HG03025 (cell line): Measurements from ENCODE around the gene RASA4B.
A peak's percentile ranks its signal among the peaks of the same experiment; 100 is the strongest.
"Not testable (repeated sequence)": the region's sequence is repeated elsewhere in the genome, so short reads cannot be mapped to it uniquely, and the experiment has no call there.

ENCODE experiments used
- ATAC-seq: cut with Tn5 transposase; IDR thresholded peaks from one replicate; pipeline ENCODE4 v1.9.1; 2021; ENCODE audit warnings: mild to moderate bottlenecking, moderate library complexity; ENCODE audit not compliant: unreplicated experiment, low FRiP score

Gene RASA4B

DNA sequence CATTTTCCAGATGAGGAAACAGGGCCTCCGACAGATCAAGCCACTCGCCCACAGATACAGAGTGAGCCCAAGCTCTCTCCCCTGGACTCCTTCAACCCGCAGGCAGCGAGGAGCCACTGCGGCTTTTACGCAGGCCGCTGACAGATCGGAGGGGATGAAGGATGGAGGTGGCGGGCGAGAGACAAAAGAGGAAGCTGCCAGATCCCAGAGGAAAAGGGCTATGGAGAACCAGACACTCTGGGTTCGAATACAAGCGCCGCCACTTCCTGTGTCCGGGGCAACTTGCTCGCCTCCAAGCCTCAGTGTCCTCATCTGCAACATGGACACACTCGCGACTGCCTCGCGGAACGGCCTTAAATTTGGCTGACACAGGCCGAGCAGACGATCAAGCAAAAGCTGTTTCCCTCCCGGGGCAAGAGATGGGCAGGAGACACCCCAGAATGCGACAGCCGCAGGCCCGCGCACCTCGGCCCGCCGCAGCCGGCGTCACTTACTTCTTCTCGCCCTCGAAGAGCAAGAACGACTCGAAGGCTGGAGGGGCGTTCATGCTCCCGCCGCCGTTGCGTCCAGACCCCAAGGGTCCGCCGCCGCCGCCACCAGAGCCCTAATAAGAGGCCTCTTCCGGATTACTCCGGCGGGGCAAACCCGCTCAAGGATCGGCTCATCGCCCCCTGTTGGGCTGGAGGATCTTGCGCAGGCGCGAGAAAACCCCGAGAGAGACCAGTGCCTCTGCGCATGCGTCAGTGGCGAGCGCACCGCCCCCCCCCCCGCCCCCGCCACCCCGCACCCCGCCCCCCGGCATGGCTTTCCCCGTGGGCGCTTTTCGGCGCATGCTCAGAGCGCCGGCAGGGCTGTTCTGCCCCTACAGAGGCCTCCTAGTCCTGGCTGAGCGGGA lies 39.0 kb downstream of the RASA4B start, which contains the start of gene POLR2J:
Gene POLR2J, minus strand, starts transcription at position 609 of the 895 bp plus-strand sequence. Its CDS starts 62 bp downstream, at position 547.
- ATAC-seq = peak; percentile 86

DNA sequence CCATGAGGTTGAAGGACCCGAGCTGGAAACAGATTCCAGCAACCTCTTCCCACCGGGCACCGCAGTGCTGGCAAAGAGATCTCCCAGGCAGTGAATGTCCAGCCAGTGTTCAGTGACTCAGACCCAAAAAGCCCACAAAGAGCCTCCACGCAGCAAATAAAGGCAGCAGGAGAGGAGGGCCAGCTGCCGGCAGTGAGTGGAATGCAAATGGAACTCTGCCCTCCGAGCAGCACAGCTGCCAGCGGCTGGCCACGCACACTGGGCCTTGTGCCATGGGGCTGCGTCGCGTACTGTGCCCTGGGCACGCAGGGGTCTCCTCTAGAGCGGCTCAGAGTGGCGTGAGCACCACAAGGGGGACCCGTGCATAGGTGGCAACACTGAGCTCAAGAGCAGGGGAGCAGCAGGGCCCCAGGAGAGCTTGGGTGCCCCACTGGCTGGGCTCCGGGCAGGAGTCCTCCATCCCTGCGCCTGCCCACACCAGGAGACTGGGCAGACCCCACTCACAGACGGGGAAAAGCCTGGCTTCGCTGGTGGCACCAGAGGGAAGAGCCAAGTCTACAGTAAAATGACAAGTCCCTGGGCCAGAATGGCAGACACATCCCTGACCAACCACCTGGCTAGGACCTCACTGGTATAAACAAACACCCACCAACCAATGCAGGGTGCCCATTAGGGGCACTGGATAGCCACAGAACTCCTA lies 42.7 kb downstream of the RASA4B start:
- ATAC-seq = not testable (repeated sequence)

DNA sequence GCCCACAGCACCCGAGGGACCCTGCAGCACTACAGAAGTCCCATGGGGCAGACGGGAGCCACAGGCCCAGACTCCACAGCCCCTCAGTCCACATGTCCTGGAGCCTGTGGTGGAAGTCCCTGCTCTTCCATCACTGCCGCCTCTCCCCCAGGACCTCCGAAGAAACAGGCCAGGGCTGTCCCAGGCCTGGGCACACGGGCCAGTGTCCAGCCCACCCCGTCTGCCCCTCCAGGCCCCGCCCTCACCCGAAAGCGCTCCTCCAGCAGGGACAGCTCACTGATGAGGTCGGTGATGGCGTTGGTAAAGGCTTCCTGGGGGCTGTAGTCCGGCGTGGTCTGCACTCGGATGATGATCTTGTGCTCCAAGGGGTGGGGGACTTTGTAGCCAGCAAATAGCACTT lies 43.5 kb downstream of the RASA4B start:
- ATAC-seq = not testable (repeated sequence)

DNA sequence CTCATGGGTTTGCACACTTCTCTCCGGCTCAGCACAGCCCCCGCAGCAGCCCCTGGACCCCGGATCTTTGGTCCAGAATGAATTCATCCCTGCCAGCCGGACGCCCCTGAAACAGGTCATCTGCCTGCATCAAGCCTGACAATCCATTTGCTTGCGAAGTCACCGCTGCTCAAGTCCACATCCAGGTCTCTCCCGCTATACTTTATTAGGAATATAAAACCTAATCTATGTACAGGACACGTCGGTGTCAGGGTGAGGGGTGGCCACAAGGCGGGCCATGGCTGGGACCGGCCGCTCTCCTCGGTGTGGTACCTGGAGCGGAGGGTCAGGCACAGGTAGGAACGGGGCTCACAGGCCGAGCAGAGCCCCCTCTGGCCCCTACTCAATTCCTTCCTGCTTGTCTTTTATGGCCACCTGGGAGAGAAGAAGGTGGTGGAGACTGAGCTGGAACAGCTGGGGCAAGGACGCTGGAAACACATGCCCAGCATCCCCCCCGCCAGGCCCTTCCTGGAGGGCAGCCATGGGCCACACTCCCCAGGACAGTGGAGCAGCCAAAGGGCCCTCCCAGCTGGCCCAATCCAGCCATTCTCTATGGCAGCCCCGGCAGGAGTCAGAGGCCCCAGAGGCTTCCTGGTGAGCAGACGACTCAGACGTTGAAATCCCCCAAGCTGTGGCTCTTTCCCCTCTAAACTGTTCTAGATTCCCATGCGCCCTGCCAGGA lies 44.1 kb downstream of the RASA4B start:
- no peak for ATAC-seq

DNA sequence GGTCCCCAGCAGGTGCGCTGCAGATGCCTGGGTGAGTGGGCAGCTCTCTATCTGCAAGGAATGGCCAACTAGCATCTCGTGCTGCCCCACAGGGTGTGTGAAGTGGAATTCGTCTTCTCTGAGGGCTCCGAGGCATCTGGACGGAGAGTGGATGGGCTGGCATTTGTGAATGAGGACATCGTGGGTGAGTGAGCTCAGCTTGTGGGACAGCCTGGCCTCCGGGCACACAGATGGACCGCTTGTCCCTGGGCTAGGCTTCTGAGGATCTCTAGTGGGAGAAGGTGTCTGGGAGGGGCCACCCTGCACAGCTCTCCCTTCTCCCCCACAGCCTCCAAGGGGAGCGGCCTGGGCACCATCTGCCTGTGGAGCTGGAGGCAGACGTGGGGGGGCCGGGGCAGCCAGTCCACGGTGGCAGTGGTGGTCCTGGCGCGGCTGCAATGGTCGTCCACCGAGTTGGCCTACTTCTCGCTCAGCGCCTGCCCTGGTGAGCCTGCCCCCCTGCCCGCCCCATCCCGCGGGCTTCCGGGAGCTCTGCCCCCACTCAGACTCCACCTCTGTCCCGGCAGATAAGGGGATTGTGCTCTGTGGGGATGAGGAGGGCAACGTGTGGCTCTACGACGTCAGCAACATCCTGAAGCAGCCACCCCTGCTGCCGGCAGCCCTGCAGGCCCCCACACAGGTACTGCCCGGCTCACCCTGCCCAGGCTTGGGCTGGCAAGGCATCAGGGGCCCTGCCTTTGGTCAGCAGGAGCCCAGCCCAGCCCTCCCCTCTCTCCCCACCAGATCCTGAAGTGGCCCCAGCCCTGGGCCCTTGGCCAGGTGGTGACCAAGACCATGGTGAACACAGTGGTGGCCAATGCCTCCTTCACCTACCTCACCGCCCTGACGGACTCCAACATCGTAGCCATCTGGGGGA lies 45.2 kb downstream of the RASA4B start:
- ATAC-seq = no peak

DNA sequence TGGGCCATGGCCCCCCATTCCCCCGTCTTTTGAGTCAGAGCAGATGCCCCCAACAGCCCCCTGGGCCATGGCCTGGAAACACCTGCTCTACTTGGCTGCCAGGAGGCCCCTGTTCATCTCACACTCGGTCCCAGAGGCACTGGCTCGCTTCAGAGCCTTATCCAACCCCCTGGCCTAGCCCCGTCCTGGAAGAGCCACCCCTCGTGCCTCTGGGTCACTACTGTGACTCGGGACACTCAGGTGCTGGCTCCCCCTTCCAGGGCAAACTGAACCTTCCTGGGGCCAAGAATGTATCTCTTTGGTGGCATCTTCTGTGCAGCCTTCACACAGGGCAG lies 45.8 kb downstream of the RASA4B start:
- ATAC-seq = no peak

DNA sequence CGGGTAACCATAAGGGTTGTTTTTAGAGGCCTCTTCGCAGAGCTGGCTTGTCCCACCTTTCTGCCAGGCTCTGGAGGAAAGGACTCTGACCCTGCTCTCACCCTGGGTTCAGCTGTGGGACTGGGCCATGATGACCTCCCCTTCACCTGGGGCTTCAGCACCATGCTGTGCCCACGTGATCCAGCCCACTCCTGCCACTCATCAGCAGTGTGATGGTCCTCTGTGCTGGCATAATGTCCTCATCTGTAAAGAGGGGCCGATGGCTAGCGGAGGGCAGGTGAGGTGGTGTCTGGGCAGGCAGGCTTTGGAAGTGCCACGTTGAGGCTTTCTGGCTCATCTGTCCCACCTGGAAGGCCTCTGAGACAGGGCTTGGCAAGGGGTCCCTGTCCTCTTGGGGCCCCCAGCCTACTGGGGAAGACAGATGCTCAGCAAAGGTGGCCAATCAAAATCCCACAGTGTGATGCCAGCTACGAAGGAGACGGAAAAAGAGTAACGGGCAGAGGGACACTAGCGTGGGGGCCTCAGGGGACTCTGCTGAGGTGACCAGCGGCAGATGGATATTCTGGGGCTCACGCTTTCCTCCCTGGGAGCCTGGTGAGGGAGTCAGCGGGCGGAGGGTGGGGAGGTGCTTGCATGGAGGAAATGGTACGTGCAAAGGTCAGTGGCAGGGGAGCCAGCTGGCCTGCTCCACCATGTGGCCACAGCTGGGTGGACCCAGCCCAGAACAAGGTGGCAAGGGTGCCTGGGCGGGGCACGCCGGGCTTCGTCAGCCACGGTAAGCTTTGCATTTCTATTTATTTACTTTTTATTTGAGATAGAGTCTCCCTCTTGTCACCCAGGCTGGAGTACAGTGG lies 47.4 kb downstream of the RASA4B start:
- no peak for ATAC-seq

DNA sequence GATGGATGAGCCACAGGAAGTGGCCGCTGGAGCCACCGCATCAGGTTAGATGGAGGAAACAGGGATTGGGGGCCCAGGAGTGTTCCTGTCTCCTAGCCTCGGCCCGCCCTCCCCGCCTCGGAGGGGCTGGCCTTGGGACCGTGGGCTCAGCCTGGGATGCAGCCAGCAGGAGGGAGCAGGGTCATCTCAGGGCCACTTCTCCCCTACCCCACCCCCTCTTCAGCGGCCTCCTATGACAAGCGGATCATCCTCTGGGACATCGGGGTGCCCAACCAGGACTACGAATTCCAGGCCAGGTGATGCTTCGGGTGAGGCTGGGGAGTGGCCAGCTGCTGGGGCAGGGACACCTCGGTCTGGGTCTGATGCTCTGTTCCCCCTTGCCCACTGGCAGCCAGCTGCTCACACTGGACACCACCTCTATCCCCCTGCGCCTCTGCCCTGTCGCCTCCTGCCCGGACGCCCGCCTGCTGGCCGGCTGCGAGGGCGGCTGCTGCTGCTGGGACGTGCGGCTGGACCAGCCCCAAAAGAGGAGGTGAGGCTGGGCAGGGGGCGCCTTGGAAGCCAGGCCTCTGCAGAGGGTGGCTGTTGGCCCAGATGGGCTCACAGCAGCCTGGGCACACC lies 48.1 kb downstream of the RASA4B start:
- ATAC-seq = no peak

DNA sequence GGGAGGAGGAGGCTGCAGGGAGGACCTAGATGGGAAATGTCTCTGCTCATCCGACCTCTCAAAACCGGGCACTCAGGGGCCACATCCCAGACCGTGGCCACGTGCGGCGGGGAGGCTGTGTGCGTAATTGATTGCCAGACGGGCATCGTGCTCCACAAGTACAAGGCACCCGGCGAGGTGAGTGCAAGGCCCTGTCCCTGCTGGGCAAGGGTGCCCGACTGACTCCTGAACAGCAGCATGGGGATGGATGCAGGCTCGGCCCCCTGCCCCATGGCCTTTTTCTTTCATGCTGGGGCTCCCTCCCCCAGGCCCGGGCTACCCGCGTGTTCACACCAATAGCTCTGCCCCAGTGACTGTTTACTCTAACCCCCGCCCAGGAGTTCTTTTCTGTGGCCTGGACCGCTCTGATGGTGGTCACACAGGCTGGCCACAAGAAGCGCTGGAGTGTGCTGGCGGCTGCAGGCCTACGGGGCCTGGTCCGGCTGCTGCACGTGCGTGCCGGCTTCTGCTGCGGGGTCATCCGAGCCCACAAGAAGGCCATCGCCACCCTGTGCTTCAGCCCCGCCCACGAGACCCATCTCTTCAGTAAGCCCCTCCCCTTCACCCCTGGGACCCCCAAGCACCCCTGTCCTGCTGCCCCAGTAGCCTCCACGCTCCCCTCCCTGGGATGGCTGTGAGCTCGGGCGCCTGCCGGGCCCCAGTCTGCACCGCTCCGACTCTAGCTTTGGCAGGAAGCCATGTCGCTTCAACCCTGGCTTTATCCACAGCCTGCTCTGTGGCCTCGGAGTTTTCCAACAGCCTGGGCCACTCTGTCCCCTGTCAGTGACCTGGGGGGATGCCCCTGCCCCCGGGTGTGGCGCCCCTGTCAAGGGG lies 48.9 kb downstream of the RASA4B start:
- ATAC-seq = no peak

DNA sequence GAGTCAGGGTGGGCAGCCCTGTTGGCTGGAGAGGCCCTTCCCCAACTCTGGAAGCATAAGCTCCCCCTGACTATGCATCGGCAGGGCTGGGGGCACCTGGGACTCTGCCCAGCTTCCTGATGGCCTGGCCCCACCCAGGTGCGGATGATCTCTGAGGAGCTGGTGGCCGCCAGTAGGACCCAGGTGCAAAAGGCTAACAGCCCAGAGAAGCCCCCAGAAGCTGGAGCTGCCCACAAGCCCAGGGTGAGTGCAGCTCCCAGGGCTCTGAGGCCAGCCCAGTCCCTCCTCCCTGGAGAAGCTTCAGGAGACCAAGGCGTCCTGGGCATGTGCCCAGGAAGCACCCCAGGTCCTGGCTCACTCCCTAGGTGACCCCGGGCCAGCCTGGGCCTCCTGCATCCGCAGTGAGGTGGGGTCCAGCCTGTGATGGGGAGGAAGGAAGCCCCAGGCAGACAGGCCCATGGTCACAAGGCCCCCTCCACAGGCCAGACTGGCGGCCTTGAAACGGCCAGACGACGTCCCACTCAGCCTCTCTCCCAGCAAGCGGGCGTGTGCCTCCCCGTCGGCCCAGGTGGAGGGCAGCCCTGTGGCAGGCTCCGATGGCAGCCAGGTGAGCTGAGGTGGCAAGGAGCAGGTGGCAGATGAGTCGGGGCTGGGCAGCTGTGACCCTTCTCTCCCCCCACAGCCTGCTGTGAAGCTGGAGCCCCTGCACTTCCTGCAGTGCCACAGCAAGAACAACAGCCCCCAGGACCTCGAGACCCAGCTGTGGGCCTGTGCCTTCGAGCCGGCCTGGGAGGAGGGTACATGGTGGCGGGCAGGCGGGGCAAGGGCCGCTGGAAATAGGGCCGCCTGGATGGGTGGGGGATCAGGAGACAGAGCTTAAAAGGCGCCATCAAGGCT lies 49.7 kb downstream of the RASA4B start:
- no peak for ATAC-seq

DNA sequence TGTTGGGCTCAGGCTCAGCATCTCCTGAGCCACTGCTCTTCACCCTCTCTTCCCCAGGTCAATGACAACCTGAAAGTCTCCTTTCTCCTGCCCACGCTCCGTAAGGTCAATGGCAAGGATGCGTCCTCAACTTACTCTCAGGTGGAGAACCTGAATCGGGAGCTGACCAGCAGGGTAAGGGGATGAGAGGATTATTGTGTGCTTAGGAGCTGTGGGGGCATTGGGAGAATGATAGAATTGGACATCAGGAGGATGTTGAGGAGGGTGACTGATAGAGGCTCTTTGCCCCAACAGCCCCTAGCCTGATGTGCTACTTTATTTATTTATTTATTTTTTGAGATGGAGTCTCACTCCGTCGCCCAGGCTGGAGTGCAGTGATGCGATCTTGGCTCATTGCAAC lies 51.5 kb downstream of the RASA4B start:
- no peak for ATAC-seq

DNA sequence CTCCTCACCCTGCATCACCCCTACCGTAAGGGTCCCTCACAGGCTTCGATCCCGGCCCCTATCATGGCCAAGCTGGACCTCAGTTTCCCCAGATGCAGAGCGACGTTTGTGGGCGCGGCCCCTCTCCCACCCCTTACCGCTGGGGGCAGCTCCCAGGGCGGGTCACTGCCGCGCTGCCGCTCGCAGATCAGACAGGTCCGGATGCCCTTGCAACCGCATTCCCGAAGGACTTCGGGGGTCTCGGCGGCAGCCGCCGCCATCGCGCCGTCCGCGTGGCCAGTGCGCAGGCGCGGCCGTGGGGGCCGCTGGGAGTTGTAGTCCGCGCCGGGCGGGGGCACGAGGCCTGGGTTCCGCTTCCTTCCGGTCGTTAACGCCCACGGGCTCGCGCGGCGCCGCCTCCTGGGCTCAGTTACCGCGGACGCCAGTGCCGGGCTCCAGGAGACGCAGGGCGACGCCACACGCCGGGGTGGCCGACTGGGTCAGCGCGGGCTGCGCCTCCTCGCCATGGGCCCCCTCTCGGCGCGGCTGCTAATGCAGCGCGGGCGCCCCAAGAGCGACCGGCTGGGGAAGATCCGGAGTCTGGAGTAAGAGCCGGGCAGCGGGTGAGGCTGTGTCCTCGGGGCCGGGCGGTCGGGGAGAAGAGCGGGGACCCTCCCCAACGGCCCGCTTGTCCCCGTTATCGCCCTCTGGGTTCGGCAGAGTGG lies 52.8 kb downstream of the RASA4B start, which contains the start of the genes ALKBH4 and LRWD1:
Gene ALKBH4, minus strand, starts transcription at position 287 of the 704 bp plus-strand sequence. Its CDS starts 27 bp downstream, at position 260.
Gene LRWD1, plus strand, starts transcription at position 408 of the 704 bp plus-strand sequence. Its CDS starts 97 bp downstream, at position 505.
- peak; percentile 65 for ATAC-seq

DNA sequence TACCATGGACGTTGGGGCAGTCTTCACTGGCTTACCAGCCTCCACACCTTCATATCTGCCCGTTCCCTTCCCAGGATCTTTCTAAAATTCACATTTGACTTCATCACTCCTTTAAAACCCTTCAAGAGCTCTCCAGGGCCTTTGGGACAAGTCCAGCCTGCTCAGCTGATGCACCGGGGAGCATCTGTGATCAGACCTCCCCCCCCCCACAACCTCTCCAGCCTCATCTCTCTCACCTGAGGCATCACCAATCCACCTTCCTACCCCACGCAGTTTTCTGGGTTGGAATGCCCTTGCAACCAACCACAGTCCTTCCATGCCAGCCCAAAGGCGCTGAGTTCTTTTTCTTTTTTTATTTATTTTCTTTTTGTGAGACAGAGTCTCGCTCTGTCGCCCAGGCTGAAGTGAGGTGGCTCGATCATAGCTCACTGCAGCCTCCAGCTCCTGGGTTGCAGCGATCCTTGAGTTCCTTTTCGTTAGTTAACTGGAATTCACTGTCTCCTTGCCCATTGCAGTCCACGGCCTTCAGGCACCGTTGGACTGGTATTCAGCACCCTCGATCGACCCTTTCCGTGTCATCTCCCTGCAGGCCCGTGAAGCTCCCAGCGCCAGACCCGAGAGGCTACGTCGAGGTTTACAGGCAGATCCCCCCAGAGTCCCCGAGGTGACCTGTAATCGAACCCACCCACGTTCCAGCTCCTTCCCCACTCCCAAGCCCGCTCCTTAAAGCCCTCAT lies 53.6 kb downstream of the RASA4B start:
- ATAC-seq = peak; percentile 1

DNA sequence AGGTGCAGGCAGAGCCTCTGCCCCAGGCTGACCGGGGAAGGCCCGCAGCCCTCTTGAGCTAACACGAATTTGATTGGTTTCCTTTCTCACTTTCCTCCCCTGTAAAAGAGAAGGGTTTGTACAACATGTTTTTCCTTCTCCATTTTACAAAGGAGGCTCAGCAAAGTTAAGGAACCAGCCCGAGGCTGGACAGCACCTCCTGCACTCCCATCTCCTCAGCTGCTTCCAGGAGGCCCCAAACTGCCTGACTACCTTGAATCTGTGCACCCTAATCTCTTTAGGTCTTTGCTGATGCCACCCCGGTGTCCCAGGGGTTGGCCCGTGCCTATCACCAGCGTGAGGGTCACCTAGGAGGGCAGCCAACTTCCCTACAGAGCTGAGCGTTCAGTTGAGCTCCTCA lies 57.1 kb downstream of the RASA4B start:
- ATAC-seq = no peak

DNA sequence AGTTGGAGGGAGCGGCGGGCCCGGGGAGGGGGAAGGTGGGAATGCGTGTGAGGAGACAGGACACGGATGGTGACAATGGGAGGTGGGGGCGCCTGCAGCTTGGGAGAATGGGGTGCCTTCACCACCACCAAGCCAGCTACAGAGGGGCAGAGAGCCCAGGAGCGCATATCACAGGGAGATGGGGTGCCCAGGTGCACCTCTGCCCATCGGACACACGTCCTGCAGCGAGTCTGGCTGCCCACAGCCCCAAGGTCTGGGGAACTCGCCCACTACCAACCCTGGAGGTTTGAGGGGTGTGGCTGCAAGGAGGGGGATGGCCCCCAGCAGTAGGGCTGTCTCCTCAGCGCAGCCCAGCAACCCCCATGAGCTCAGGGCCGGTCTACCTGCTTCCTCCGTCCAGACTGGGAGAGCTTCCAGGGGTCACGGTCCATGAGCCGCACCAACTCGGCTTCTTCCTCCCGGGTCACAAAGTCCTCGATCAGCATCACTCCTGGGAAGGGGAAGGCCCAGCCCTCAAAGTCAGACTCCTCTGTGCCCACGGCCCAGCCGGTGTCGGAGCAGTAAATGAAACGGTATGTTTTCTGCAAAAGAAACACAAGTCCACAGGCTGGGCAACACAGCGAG lies 58.2 kb downstream of the RASA4B start:
- no peak for ATAC-seq
